Hepatocyte (in vitro differentiated cells): ENCODE measurements around the gene LINC01488. TPM values are rescaled to one million over a fixed set of nuclear protein-coding genes. Genes with fewer than 3 reads are reported as not detected.

Experiments used
- DNase-seq: peaks from one replicate; pipeline ENCODE4 v3.0.0-alpha.2; 2016; ENCODE audit warnings: low spot score
- H2AFZ ChIP-seq: fragments of 200-600 bp; sonication (generic); 2 replicates; pipeline ENCODE4 v1.6.0; 2016; ENCODE audit warnings: antibody characterized with exemption, mild to moderate bottlenecking
- H3K27ac ChIP-seq: fragments of 200-600 bp; sonication (generic); 2 replicates; pipeline ENCODE4 v1.5.1; 2016; ENCODE audit warnings: mild to moderate bottlenecking
- H3K27me3 ChIP-seq: fragments of 200-600 bp; sonication (generic); 2 replicates; pipeline ENCODE4 v1.6.1; 2016
- H3K36me3 ChIP-seq: fragments of 200-600 bp; sonication (generic); replicated peaks from 2 replicates; pipeline ENCODE4 v1.5.1; 2016; ENCODE audit warnings: low read depth; ENCODE audit not compliant: insufficient read depth
- H3K4me1 ChIP-seq: fragments of 200-600 bp; sonication (generic); 2 replicates; pipeline ENCODE4 v1.5.1; 2016; ENCODE audit warnings: mild to moderate bottlenecking, moderate library complexity; ENCODE audit not compliant: insufficient read depth
- H3K4me2 ChIP-seq: fragments of 200-600 bp; sonication (generic); 2 replicates; pipeline ENCODE4 v1.6.0; 2016
- H3K4me3 ChIP-seq: fragments of 200-600 bp; sonication (generic); 2 replicates; pipeline ENCODE4 v1.5.1; 2016; ENCODE audit warnings: mild to moderate bottlenecking
- H3K79me2 ChIP-seq: fragments of 200-600 bp; sonication (generic); 2 replicates; pipeline ENCODE4 v1.6.0; 2017; ENCODE audit warnings: mild to moderate bottlenecking
- H3K9me2 ChIP-seq: fragments of 200-600 bp; sonication (generic); replicated peaks from 2 replicates; pipeline ENCODE4 v1.6.0; 2017; ENCODE audit warnings: mild to moderate bottlenecking; ENCODE audit not compliant: insufficient read depth
- H3K9me3 ChIP-seq: fragments of 200-600 bp; sonication (generic); 2 replicates; pipeline ENCODE4 v1.5.1; 2016; ENCODE audit warnings: low read depth, mild to moderate bottlenecking
- H4K20me1 ChIP-seq: fragments of 200-600 bp; sonication (generic); 2 replicates; pipeline ENCODE4 v1.6.0; 2016; ENCODE audit warnings: mild to moderate bottlenecking; ENCODE audit not compliant: insufficient read depth, poor library complexity, severe bottlenecking
- CTCF ChIP-seq: fragments of 200-600 bp; sonication (generic); IDR thresholded peaks from 2 replicates; pipeline ENCODE4 v1.5.1; 2016; ENCODE audit warnings: antibody characterized with exemption, mild to moderate bottlenecking; ENCODE audit not compliant: poor library complexity
- EZH2 ChIP-seq: fragments of 200-600 bp; sonication (generic); IDR thresholded peaks from 2 replicates; pipeline ENCODE4 v1.6.1; 2016; ENCODE audit warnings: antibody characterized with exemption, mild to moderate bottlenecking, borderline replicate concordance
- EZH2phosphoT487 ChIP-seq: fragments of 200-600 bp; sonication (generic); IDR thresholded peaks from one replicate; pipeline ENCODE4 v1.6.1; 2018; ENCODE audit warnings: antibody characterized with exemption, mild to moderate bottlenecking, low read depth, moderate library complexity; ENCODE audit not compliant: unreplicated experiment, severe bottlenecking
- WGBS: methylation state at CpG from one replicate; pipeline ENCODE4 v1.1.6; 2016; ENCODE audit warnings: low lambda C conversion rate; ENCODE audit errors: missing lambda C conversion rate; 5-methylcytosine and 5-hydroxymethylcytosine counted together
- polyA plus RNA-seq: library from polyadenylated mRNA; unstranded; fragments of >200 nt; fragmentation: Nextera tagmentation; extraction: Ambion mirVana; gene quantifications from 2 replicates; pipeline ENCODE4 v1.2.1, GENCODE V29; 2016
- total RNA-seq: library from RNA; depleted of rRNA; stranded (reverse); fragments of >200 nt; gene quantifications from 2 replicates; pipeline ENCODE4 v1.2.3, GENCODE V29; 2014

The LINC01488 gene
- total and polyA plus RNA-seq, 2 experiments from 2014 or later: 0.27 to 0.59 TPM

GRCh38 chr11:69482322-69482721 lies 859 bp downstream of the LINC01488 start:
- no peaks in the 10 kb centered on the region for H3K36me3 ChIP-seq
- H3K4me3 ChIP-seq: no peak overlapping the region
- no peak overlapping the region for H3K4me2 ChIP-seq
- H3K27ac ChIP-seq: no peak overlapping the region
- H2AFZ ChIP-seq: no peak overlapping the region
- no peaks in the 10 kb centered on the region for H3K27me3 ChIP-seq
- H3K4me1 ChIP-seq: peaks cover 13% of the 10 kb centered on the region
- no peaks in the 10 kb centered on the region for H4K20me1 ChIP-seq
- H3K79me2 ChIP-seq: peaks cover 3% of the 10 kb centered on the region
- no peak for DNase-seq
- TF ChIP-seq EZH2: no peak
- no peak for TF ChIP-seq CTCF
- TF ChIP-seq EZH2phosphoT487: no peak
- H3K9me2 ChIP-seq: no peaks in the 10 kb centered on the region
- no peaks in the 10 kb centered on the region for H3K9me3 ChIP-seq
- 95% methylated on average over 2 of the region's 2 CpGs for WGBS

DNA sequence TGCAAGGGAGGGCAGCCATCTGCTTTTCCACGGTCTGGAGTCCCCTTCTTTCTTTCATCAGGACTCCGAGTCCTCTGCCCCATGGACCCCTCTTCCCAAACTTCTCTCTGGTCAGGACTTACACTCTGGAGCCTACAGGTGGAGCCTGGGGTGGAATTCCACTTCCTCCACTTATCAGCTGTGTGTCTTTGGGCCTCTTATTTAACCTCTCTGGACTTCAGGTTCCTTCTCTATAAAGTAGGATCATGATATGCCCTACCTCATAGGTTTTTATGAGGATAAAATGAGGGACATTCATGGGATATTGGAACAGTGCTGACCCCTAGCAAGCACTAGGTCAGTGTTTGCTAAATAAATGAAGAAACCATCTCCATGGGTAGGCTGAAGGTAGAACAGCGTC lies 1.7 kb downstream of the LINC01488 start:
- H3K9me2 ChIP-seq: no peaks in the 10 kb centered on the region
- TF ChIP-seq EZH2phosphoT487: no peak
- no peaks in the 10 kb centered on the region for H3K36me3 ChIP-seq
- WGBS: 93% methylated on average over 3 of the region's 3 CpGs
- no peaks in the 10 kb centered on the region for H3K9me3 ChIP-seq
- no peaks in the 10 kb centered on the region for H3K27me3 ChIP-seq
- peaks cover 3% of the 10 kb centered on the region for H3K79me2 ChIP-seq
- peaks cover 13% of the 10 kb centered on the region for H3K4me1 ChIP-seq
- no peaks in the 10 kb centered on the region for H4K20me1 ChIP-seq
- DNase-seq: no peak
- no peak overlapping the region for H3K4me3 ChIP-seq
- no peak overlapping the region for H3K4me2 ChIP-seq
- no peak overlapping the region for H2AFZ ChIP-seq
- H3K27ac ChIP-seq: no peak overlapping the region

- Histone ChIP-seq H3K79me2 (no peaks in the 10 kb centered on the region), H2AFZ (no peak overlapping the region), H4K20me1 (no peaks in the 10 kb centered on the region), H3K36me3 (no peaks in the 10 kb centered on the region), H3K9me2 (no peaks in the 10 kb centered on the region), H3K4me1 (peaks cover 13% of the 10 kb centered on the region), H3K4me2 (no peak overlapping the region), H3K4me3 (no peak overlapping the region), H3K27ac (no peak overlapping the region), H3K27me3 (no peaks in the 10 kb centered on the region), H3K9me3 (no peaks in the 10 kb centered on the region)
- 66% methylated on average over 24 of the region's 25 CpGs for WGBS
- TF ChIP-seq EZH2phosphoT487 (no peak), CTCF (no peak), EZH2 (no peak)
- DNase-seq: no peak
Observed at GRCh38 chr11:69483691-69484426, 2.4 kb downstream of the LINC01488 start.

GRCh38 chr11:69484427-69485259 lies 3.2 kb downstream of the LINC01488 start:
- no peak for TF ChIP-seq EZH2phosphoT487
- no peak for TF ChIP-seq EZH2
- TF ChIP-seq CTCF: no peak
- Histone ChIP-seq H3K36me3 (no peaks in the 10 kb centered on the region), H3K4me3 (no peak overlapping the region), H3K79me2 (no peaks in the 10 kb centered on the region), H3K9me2 (no peaks in the 10 kb centered on the region), H2AFZ (no peak overlapping the region), H3K9me3 (no peaks in the 10 kb centered on the region), H3K4me1 (peaks cover 13% of the 10 kb centered on the region), H3K27me3 (no peaks in the 10 kb centered on the region), H3K27ac (no peak overlapping the region), H3K4me2 (no peak overlapping the region), H4K20me1 (no peaks in the 10 kb centered on the region)
- WGBS: 87% methylated on average over 13 of the region's 13 CpGs
- DNase-seq: no peak
